Measurements from ENCODE around the gene ARL6IP5.

- TF ChIP-seq POLR2A (IDR thresholded peaks at IDR 0.05) = no peak
- no peak for TF ChIP-seq CTCF (IDR thresholded peaks at IDR 0.05)
Measured at GRCh38 chr3:69048990-69049389, 35.7 kb upstream of the ARL6IP5 start.
